HEK293 (cell line): ENCODE measurements around the gene RASSF1.

Experiments
- BCL11B ChIP-seq: fragments of 450-650 bp; formaldehyde crosslinking; IDR thresholded peaks from 2 replicates; pipeline ENCODE4 v1.5.1; 2016; ENCODE audit warnings: low read depth, missing biosample characterization, missing genetic modification characterization
- EGR2 ChIP-seq: fragments of 450-650 bp; formaldehyde crosslinking; IDR thresholded peaks from 2 replicates; pipeline ENCODE4 v1.5.1; 2016; ENCODE audit warnings: low read depth, missing biosample characterization, missing genetic modification characterization
- KLF16 ChIP-seq: fragments of 450-650 bp; formaldehyde crosslinking; IDR thresholded peaks from 2 replicates; pipeline ENCODE4 v1.5.1; 2017; ENCODE audit warnings: missing biosample characterization, missing genetic modification characterization
- KLF7 ChIP-seq: fragments of 450-650 bp; formaldehyde crosslinking; IDR thresholded peaks from 2 replicates; pipeline ENCODE4 v1.5.1; 2016; ENCODE audit warnings: missing biosample characterization, missing genetic modification characterization, borderline replicate concordance
- KLF8 ChIP-seq: fragments of 450-650 bp; formaldehyde crosslinking; IDR thresholded peaks from 2 replicates; pipeline ENCODE4 v1.5.1; 2016; ENCODE audit warnings: missing biosample characterization, missing genetic modification characterization
- KLF9 ChIP-seq: fragments of 450-650 bp; formaldehyde crosslinking; IDR thresholded peaks from 2 replicates; pipeline ENCODE4 v1.5.1; 2016; ENCODE audit warnings: missing biosample characterization, missing genetic modification characterization, low read depth
- OVOL3 ChIP-seq: fragments of 450-650 bp; formaldehyde crosslinking; IDR thresholded peaks from 2 replicates; pipeline ENCODE4 v1.5.1; 2016; ENCODE audit warnings: missing biosample characterization, missing genetic modification characterization
- SP2 ChIP-seq: fragments of 450-650 bp; formaldehyde crosslinking; IDR thresholded peaks from 2 replicates; pipeline ENCODE4 v1.5.1; 2016; ENCODE audit warnings: missing biosample characterization, missing genetic modification characterization
- YY1 ChIP-seq: fragments of 450-650 bp; formaldehyde crosslinking; IDR thresholded peaks from 2 replicates; pipeline ENCODE4 v1.5.1; 2018; ENCODE audit warnings: missing biosample characterization, missing genetic modification characterization
- YY2 ChIP-seq: fragments of 450-650 bp; formaldehyde crosslinking; IDR thresholded peaks from 2 replicates; pipeline ENCODE4 v1.5.1; 2016; ENCODE audit warnings: missing biosample characterization, missing genetic modification characterization
- ZBTB17 ChIP-seq: fragments of 450-650 bp; formaldehyde crosslinking; IDR thresholded peaks from 2 replicates; pipeline ENCODE4 v1.5.1; 2016; ENCODE audit warnings: missing biosample characterization, missing genetic modification characterization
- ZBTB20 ChIP-seq: fragments of 450-650 bp; formaldehyde crosslinking; IDR thresholded peaks from 2 replicates; pipeline ENCODE4 v1.5.1; 2016; ENCODE audit warnings: missing biosample characterization, missing genetic modification characterization
- ZBTB48 ChIP-seq: fragments of 450-650 bp; formaldehyde crosslinking; IDR thresholded peaks from 2 replicates; pipeline ENCODE4 v1.5.1; 2016; ENCODE audit warnings: missing biosample characterization, missing genetic modification characterization
- ZFHX2 ChIP-seq: fragments of 450-650 bp; formaldehyde crosslinking; conservative IDR thresholded peaks from 2 replicates; pipeline ENCODE4 v1.5.1; 2016; ENCODE audit warnings: missing biosample characterization, missing genetic modification characterization
- ZNF2 ChIP-seq: fragments of 450-650 bp; formaldehyde crosslinking; IDR thresholded peaks from 2 replicates; pipeline ENCODE4 v1.5.1; 2016; ENCODE audit warnings: missing biosample characterization, missing genetic modification characterization
- ZNF24 ChIP-seq: fragments of 450-650 bp; formaldehyde crosslinking; IDR thresholded peaks from 2 replicates; pipeline ENCODE4 v1.5.1; 2016; ENCODE audit warnings: missing biosample characterization, missing genetic modification characterization
- ZNF423 ChIP-seq: fragments of 450-650 bp; formaldehyde crosslinking; IDR thresholded peaks from 2 replicates; pipeline ENCODE4 v1.5.1; 2016; ENCODE audit warnings: missing biosample characterization, missing genetic modification characterization
- ZNF530 ChIP-seq: fragments of 450-650 bp; formaldehyde crosslinking; IDR thresholded peaks from 2 replicates; pipeline ENCODE4 v1.5.1; 2016; ENCODE audit warnings: low read depth, missing biosample characterization, missing genetic modification characterization
- ZNF626 ChIP-seq: fragments of 450-650 bp; sonication (Bioruptor Pico); formaldehyde crosslinking; IDR thresholded peaks from 2 replicates; pipeline ENCODE4 v1.5.1; 2018; ENCODE audit warnings: missing biosample characterization, missing genetic modification characterization, inconsistent platforms
- ZNF76 ChIP-seq: fragments of 450-650 bp; formaldehyde crosslinking; IDR thresholded peaks from 2 replicates; pipeline ENCODE4; 2016; ENCODE audit warnings: low read depth, missing biosample characterization, missing genetic modification characterization, borderline replicate concordance
- ZXDB ChIP-seq: fragments of 450-650 bp; formaldehyde crosslinking; IDR thresholded peaks from 2 replicates; pipeline ENCODE4 v1.5.1; 2016; ENCODE audit warnings: missing biosample characterization, missing genetic modification characterization
- TF ChIP-seq, protein P1 (sequence below): fragments of 450-650 bp; formaldehyde crosslinking; optimal IDR thresholded peaks from 2 replicates; pipeline ENCODE3; 2016; ENCODE audit warnings: missing biosample characterization, mild to moderate bottlenecking, missing genetic modification characterization
- TF ChIP-seq, protein P2 (sequence below): fragments of 450-650 bp; formaldehyde crosslinking; IDR thresholded peaks from 2 replicates; pipeline ENCODE4 v1.5.1; 2016; ENCODE audit warnings: missing biosample characterization, missing genetic modification characterization
- TF ChIP-seq, protein P3 (sequence below): fragments of 450-650 bp; formaldehyde crosslinking; IDR thresholded peaks from 2 replicates; pipeline ENCODE4 v1.5.1; 2016; ENCODE audit warnings: missing biosample characterization, missing genetic modification characterization
- TF ChIP-seq, protein P4 (sequence below): fragments of 450-650 bp; formaldehyde crosslinking; IDR thresholded peaks from 2 replicates; pipeline ENCODE4 v1.5.1; 2016; ENCODE audit warnings: missing biosample characterization, missing genetic modification characterization
- TF ChIP-seq, protein P5 (sequence below): fragments of 450-650 bp; formaldehyde crosslinking; conservative IDR thresholded peaks from 2 replicates; pipeline ENCODE4 v1.5.1; 2016; ENCODE audit warnings: low read depth, missing biosample characterization, missing genetic modification characterization
- TF ChIP-seq, protein P6 (sequence below): fragments of 450-650 bp; formaldehyde crosslinking; IDR thresholded peaks from 2 replicates; pipeline ENCODE4 v1.5.1; 2017; ENCODE audit warnings: missing biosample characterization, missing genetic modification characterization

RASSF1 gene

DNA sequence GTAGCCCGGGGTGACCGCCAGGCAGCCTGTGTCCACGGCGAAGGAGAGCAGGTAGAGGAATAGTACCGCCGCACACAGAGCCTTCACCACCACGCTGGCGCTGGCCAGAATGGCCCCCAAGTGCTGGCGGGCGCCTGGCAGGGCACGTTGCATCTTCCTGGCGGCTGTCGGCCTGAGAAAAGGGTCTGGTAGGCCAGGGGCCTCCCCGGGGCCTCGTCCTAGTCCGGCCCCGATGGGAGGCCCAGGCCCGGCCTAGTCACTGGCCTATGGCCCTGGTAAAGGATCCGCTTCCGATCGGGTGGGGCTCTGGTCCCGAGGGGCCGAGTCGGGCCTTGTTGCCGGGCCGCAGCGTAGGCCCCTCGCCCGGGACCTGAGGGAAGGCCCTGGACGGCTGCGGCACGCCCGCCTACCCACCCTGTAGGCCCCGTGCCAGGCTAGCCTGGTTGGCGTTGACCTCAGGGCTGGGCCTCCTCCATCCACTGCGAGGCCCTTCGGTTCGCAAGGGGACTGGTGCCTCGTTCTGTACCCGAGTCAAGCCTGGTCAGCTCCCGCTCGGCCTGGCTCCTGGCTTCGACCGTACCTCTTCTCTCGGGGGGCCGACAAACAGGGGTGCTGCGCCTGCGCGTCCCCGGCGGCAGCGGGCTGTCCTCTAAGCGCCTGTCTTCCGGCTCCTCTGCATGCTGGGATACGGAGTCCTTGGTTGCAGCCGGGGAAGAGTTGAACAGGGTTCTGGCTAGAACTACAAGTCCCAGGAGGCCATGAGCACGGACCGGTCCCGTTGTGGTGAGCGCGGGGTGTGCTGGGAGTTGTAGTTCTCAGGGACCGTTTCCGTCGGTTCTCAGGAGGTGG lies 18.5 kb upstream of the RASSF1 start, which contains the start of gene TMEM115 (continued):
- TF ChIP-seq EGR2 (tag by site-specific recombination) (peak; percentile 15; the same call in 1 of the 2 replicates), KLF16 (tag by site-specific recombination) (peak; percentile 64; the same call in 1 of the 2 replicates), SP2 (tag by site-specific recombination) (peak; percentile 66), ZNF2 (peak; percentile 61; the same call in 1 of the 2 replicates), ZXDB (peak; percentile 83), KLF9 (tag by site-specific recombination) (peak; percentile 50; the same call in 1 of the 2 replicates), KLF8 (tag by site-specific recombination) (peak; percentile 26; the same call in 1 of the 2 replicates), ZNF24 (tag by site-specific recombination) (no peak), ZNF76 (tag by site-specific recombination) (peak; percentile 99), ZNF530 (tag by site-specific recombination) (no peak), ZBTB48 (tag by site-specific recombination) (peak; percentile 39; the same call in 1 of the 2 replicates), ZNF626 (tag by site-specific recombination) (no peak), BCL11B (tag by site-specific recombination) (peak; percentile 52; the same call in 1 of the 2 replicates), ZFHX2 (tag by site-specific recombination) (peak; percentile 32; the same call in 1 of the 2 replicates), KLF7 (peak; percentile 37; the same call in 1 of the 2 replicates), ZBTB17 (tag by site-specific recombination) (peak; percentile 86), ZBTB20 (tag by site-specific recombination) (peak; percentile 96), YY2 (peak; percentile 44; the same call in 1 of the 2 replicates), YY1 (peak; percentile 18; the same call in 1 of the 2 replicates), OVOL3 (tag by site-specific recombination) (0 out of 2 replicates have a peak, but pooled peaks have one; percentile 25), ZNF423 (tag by site-specific recombination) (no peak)
- TF ChIP-seq, protein P1, sequence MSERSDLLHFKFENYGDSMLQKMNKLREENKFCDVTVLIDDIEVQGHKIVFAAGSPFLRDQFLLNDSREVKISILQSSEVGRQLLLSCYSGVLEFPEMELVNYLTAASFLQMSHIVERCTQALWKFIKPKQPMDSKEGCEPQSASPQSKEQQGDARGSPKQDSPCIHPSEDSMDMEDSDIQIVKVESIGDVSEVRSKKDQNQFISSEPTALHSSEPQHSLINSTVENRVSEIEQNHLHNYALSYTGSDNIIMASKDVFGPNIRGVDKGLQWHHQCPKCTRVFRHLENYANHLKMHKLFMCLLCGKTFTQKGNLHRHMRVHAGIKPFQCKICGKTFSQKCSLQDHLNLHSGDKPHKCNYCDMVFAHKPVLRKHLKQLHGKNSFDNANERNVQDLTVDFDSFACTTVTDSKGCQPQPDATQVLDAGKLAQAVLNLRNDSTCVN (tag by site-specific recombination), result peak; percentile 83
- TF ChIP-seq, protein P2, sequence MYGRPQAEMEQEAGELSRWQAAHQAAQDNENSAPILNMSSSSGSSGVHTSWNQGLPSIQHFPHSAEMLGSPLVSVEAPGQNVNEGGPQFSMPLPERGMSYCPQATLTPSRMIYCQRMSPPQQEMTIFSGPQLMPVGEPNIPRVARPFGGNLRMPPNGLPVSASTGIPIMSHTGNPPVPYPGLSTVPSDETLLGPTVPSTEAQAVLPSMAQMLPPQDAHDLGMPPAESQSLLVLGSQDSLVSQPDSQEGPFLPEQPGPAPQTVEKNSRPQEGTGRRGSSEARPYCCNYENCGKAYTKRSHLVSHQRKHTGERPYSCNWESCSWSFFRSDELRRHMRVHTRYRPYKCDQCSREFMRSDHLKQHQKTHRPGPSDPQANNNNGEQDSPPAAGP, result peak; percentile 45
- TF ChIP-seq, protein P3, sequence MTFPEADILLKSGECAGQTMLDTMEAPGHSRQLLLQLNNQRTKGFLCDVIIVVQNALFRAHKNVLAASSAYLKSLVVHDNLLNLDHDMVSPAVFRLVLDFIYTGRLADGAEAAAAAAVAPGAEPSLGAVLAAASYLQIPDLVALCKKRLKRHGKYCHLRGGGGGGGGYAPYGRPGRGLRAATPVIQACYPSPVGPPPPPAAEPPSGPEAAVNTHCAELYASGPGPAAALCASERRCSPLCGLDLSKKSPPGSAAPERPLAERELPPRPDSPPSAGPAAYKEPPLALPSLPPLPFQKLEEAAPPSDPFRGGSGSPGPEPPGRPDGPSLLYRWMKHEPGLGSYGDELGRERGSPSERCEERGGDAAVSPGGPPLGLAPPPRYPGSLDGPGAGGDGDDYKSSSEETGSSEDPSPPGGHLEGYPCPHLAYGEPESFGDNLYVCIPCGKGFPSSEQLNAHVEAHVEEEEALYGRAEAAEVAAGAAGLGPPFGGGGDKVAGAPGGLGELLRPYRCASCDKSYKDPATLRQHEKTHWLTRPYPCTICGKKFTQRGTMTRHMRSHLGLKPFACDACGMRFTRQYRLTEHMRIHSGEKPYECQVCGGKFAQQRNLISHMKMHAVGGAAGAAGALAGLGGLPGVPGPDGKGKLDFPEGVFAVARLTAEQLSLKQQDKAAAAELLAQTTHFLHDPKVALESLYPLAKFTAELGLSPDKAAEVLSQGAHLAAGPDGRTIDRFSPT, result peak; percentile 49
- TF ChIP-seq, protein P4, sequence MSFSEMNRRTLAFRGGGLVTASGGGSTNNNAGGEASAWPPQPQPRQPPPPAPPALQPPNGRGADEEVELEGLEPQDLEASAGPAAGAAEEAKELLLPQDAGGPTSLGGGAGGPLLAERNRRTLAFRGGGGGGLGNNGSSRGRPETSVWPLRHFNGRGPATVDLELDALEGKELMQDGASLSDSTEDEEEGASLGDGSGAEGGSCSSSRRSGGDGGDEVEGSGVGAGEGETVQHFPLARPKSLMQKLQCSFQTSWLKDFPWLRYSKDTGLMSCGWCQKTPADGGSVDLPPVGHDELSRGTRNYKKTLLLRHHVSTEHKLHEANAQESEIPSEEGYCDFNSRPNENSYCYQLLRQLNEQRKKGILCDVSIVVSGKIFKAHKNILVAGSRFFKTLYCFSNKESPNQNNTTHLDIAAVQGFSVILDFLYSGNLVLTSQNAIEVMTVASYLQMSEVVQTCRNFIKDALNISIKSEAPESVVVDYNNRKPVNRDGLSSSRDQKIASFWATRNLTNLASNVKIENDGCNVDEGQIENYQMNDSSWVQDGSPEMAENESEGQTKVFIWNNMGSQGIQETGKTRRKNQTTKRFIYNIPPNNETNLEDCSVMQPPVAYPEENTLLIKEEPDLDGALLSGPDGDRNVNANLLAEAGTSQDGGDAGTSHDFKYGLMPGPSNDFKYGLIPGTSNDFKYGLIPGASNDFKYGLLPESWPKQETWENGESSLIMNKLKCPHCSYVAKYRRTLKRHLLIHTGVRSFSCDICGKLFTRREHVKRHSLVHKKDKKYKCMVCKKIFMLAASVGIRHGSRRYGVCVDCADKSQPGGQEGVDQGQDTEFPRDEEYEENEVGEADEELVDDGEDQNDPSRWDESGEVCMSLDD (tag by site-specific recombination), result peak; percentile 96
- TF ChIP-seq, protein P5, sequence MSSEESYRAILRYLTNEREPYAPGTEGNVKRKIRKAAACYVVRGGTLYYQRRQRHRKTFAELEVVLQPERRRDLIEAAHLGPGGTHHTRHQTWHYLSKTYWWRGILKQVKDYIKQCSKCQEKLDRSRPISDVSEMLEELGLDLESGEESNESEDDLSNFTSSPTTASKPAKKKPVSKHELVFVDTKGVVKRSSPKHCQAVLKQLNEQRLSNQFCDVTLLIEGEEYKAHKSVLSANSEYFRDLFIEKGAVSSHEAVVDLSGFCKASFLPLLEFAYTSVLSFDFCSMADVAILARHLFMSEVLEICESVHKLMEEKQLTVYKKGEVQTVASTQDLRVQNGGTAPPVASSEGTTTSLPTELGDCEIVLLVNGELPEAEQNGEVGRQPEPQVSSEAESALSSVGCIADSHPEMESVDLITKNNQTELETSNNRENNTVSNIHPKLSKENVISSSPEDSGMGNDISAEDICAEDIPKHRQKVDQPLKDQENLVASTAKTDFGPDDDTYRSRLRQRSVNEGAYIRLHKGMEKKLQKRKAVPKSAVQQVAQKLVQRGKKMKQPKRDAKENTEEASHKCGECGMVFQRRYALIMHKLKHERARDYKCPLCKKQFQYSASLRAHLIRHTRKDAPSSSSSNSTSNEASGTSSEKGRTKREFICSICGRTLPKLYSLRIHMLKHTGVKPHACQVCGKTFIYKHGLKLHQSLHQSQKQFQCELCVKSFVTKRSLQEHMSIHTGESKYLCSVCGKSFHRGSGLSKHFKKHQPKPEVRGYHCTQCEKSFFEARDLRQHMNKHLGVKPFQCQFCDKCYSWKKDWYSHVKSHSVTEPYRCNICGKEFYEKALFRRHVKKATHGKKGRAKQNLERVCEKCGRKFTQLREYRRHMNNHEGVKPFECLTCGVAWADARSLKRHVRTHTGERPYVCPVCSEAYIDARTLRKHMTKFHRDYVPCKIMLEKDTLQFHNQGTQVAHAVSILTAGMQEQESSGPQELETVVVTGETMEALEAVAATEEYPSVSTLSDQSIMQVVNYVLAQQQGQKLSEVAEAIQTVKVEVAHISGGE (tag by site-specific recombination), result peak; percentile 89
- TF ChIP-seq, protein P6, sequence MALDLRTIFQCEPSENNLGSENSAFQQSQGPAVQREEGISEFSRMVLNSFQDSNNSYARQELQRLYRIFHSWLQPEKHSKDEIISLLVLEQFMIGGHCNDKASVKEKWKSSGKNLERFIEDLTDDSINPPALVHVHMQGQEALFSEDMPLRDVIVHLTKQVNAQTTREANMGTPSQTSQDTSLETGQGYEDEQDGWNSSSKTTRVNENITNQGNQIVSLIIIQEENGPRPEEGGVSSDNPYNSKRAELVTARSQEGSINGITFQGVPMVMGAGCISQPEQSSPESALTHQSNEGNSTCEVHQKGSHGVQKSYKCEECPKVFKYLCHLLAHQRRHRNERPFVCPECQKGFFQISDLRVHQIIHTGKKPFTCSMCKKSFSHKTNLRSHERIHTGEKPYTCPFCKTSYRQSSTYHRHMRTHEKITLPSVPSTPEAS, result 0 out of 2 replicates have a peak, but pooled peaks have one; percentile 13
